HG03571 (cell line): Measurements from ENCODE around the gene EMILIN1.
"Not testable (repeated sequence)": the region's sequence is repeated elsewhere in the genome, so short reads cannot be mapped to it uniquely, and the experiment has no call there.

ENCODE experiments used
- ATAC-seq: cut with Tn5 transposase; IDR thresholded peaks from one replicate; pipeline ENCODE4 v1.9.1; 2021; ENCODE audit not compliant: unreplicated experiment

Gene EMILIN1

GRCh38 chr2:27053776-27054175, 24.6 kb upstream of the EMILIN1 start:
- ATAC-seq: no peak

GRCh38 chr2:27054721-27055120, 23.7 kb upstream of the EMILIN1 start:
- ATAC-seq: no peak

GRCh38 chr2:27057184-27057583, 21.2 kb upstream of the EMILIN1 start:
- ATAC-seq: no peak

- no peak for ATAC-seq
Observed at GRCh38 chr2:27058210-27058609, 20.2 kb upstream of the EMILIN1 start.

GRCh38 chr2:27059141-27059820, 19.1 kb upstream of the EMILIN1 start:
- ATAC-seq: no peak

- ATAC-seq: no peak
Observed at GRCh38 chr2:27060323-27060722, 18.1 kb upstream of the EMILIN1 start.

- ATAC-seq: no peak
Observed at GRCh38 chr2:27065128-27065527, 13.3 kb upstream of the EMILIN1 start.

GRCh38 chr2:27067385-27067784, 11.0 kb upstream of the EMILIN1 start:
- no peak for ATAC-seq

- ATAC-seq: no peak
Observed at GRCh38 chr2:27069436-27069835, 9.0 kb upstream of the EMILIN1 start.

- ATAC-seq: no peak
Observed at GRCh38 chr2:27069961-27070618, 8.3 kb upstream of the EMILIN1 start.

GRCh38 chr2:27070653-27071276, 7.7 kb upstream of the EMILIN1 start:
- ATAC-seq: peak; percentile 3

- peak; percentile 87 for ATAC-seq
Observed at GRCh38 chr2:27071277-27071989, 7.0 kb upstream of the EMILIN1 start, which contains the start of gene OST4. TSS of gene OST4 (minus strand) at chr2:27071654.

GRCh38 chr2:27071990-27072830, 6.2 kb upstream of the EMILIN1 start:
- no peak for ATAC-seq

GRCh38 chr2:27072920-27073319, 5.5 kb upstream of the EMILIN1 start:
- ATAC-seq: no peak

- ATAC-seq: no peak
Observed at GRCh38 chr2:27073782-27074181, 4.6 kb upstream of the EMILIN1 start.

- no peak for ATAC-seq
Observed at GRCh38 chr2:27074738-27075565, 3.5 kb upstream of the EMILIN1 start.

GRCh38 chr2:27075566-27075871, 2.9 kb upstream of the EMILIN1 start:
- not testable (repeated sequence) for ATAC-seq

- ATAC-seq: no peak
Observed at GRCh38 chr2:27076323-27076722, 2.1 kb upstream of the EMILIN1 start.

- ATAC-seq: no peak
Observed at GRCh38 chr2:27077231-27077630, 1.2 kb upstream of the EMILIN1 start.
